NB4 (cell line): ENCODE measurements around the gene PTPN4.

Source experiments
- POLR2A ChIP-seq: IDR thresholded peaks from 2 replicates; pipeline ENCODE4 v1.6.1; 2011; ENCODE audit warnings: mild to moderate bottlenecking; ENCODE audit not compliant: insufficient read length; ENCODE audit errors: extremely low read depth
- TF ChIP-seq, protein P1 (sequence below): IDR thresholded peaks from one replicate; pipeline ENCODE4 v1.5.1; 2012; ENCODE audit warnings: low read depth, low read length
- TF ChIP-seq, protein P2 (sequence below): IDR thresholded peaks from 2 replicates; pipeline ENCODE4 v1.6.1; 2011; ENCODE audit warnings: low read depth, low read length

DNA sequence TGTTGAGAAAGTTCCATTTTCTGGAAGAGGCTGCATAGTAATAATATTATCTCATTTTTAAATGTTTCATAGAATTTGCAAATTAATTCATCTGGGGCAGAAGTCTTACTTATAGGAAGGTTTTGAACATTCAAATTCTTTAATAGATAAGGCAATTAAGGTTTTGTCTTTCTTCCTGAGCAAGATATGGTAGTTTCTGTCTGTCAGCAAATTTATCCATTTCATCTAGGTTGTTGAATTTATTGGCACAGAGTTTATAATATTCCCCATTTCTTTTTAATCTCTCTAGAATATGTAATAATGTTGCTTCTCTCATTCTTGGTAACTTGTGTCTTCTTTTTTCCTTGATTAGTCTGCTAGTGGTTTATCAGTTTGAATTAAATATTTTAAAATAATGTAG, 163.0 kb downstream of the PTPN4 start:
- TF ChIP-seq, protein P1, sequence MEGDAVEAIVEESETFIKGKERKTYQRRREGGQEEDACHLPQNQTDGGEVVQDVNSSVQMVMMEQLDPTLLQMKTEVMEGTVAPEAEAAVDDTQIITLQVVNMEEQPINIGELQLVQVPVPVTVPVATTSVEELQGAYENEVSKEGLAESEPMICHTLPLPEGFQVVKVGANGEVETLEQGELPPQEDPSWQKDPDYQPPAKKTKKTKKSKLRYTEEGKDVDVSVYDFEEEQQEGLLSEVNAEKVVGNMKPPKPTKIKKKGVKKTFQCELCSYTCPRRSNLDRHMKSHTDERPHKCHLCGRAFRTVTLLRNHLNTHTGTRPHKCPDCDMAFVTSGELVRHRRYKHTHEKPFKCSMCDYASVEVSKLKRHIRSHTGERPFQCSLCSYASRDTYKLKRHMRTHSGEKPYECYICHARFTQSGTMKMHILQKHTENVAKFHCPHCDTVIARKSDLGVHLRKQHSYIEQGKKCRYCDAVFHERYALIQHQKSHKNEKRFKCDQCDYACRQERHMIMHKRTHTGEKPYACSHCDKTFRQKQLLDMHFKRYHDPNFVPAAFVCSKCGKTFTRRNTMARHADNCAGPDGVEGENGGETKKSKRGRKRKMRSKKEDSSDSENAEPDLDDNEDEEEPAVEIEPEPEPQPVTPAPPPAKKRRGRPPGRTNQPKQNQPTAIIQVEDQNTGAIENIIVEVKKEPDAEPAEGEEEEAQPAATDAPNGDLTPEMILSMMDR = no peak
- TF ChIP-seq POLR2A = no peak
- TF ChIP-seq, protein P2, sequence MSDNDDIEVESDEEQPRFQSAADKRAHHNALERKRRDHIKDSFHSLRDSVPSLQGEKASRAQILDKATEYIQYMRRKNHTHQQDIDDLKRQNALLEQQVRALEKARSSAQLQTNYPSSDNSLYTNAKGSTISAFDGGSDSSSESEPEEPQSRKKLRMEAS = no peak
